ENCODE results near the gene RUNX2.

Gene RUNX2

GRCh38 chr6:45630801-45631200 is 302.7 kb downstream of the RUNX2 start:
- no peak for DNase-seq

- no peak for DNase-seq
These were observed 303.3 kb downstream of the RUNX2 start for GRCh38 chr6:45631396-45631795.

- peak; percentile 65 for DNase-seq
These were observed 305.3 kb downstream of the RUNX2 start for GRCh38 chr6:45633272-45633908.

GRCh38 chr6:45634231-45634630 is 306.1 kb downstream of the RUNX2 start:
- no peak for DNase-seq

GRCh38 chr6:45635284-45635867 is 307.2 kb downstream of the RUNX2 start:
- no peak for DNase-seq

GRCh38 chr6:45637056-45637455 is 308.9 kb downstream of the RUNX2 start:
- no peak for DNase-seq

GRCh38 chr6:45637611-45638257 is 309.6 kb downstream of the RUNX2 start:
- no peak for DNase-seq

- no peak for DNase-seq
These were observed 312.0 kb downstream of the RUNX2 start for GRCh38 chr6:45640081-45640491.

GRCh38 chr6:45640811-45641210 is 312.7 kb downstream of the RUNX2 start:
- DNase-seq, result no peak

GRCh38 chr6:45642331-45643125 is 314.4 kb downstream of the RUNX2 start:
- DNase-seq, result no peak

- no peak for DNase-seq
These were observed 315.0 kb downstream of the RUNX2 start for GRCh38 chr6:45643126-45643525.

- DNase-seq, result no peak
These were observed 316.6 kb downstream of the RUNX2 start for GRCh38 chr6:45644720-45645119.

- DNase-seq, result peak; percentile 32
These were observed 317.2 kb downstream of the RUNX2 start for GRCh38 chr6:45645302-45645701.

- no peak for DNase-seq
These were observed 319.5 kb downstream of the RUNX2 start for GRCh38 chr6:45647341-45648261.

GRCh38 chr6:45648262-45648620 is 320.1 kb downstream of the RUNX2 start:
- no peak for DNase-seq

- no peak for DNase-seq
These were observed 322.5 kb downstream of the RUNX2 start for GRCh38 chr6:45650524-45651135.

- DNase-seq, result no peak
These were observed 323.2 kb downstream of the RUNX2 start for GRCh38 chr6:45651301-45651700.

GRCh38 chr6:45652416-45652815 is 324.3 kb downstream of the RUNX2 start:
- DNase-seq, result no peak

- DNase-seq, result no peak
These were observed 325.2 kb downstream of the RUNX2 start for GRCh38 chr6:45653117-45653883.

GRCh38 chr6:45654673-45655072 is 326.5 kb downstream of the RUNX2 start:
- no peak for DNase-seq

- DNase-seq, result no peak
These were observed 327.8 kb downstream of the RUNX2 start for GRCh38 chr6:45655745-45656476.
